HepG2 (cell line): ENCODE results near the gene CEL. TPM values are rescaled to one million over a fixed set of nuclear protein-coding genes. Genes with fewer than 3 reads are reported as not detected.

Experiments
- KDM2A ChIP-seq: sonication (generic); formaldehyde crosslinking; IDR thresholded peaks from 2 replicates; pipeline ENCODE4 v1.4.0; 2020; ENCODE audit warnings: low read depth, missing genetic modification reagents, borderline replicate concordance
- MLXIP ChIP-seq: sonication (generic); formaldehyde crosslinking; IDR thresholded peaks from 2 replicates; pipeline ENCODE4 v1.9.0; 2021; ENCODE audit warnings: missing genetic modification reagents, borderline replicate concordance
- PRPF4 ChIP-seq: fragments of 200-400 bp; formaldehyde crosslinking; IDR thresholded peaks from 2 replicates; pipeline ENCODE4 v1.6.1; 2016; ENCODE audit warnings: low read length, low read depth; ENCODE audit not compliant: poor library complexity, severe bottlenecking
- TEAD2 ChIP-seq: sonication (generic); formaldehyde crosslinking; IDR thresholded peaks from 2 replicates; pipeline ENCODE4 v1.9.0; 2021; ENCODE audit warnings: missing genetic modification reagents
- TGIF2 ChIP-seq: IDR thresholded peaks from 2 replicates; pipeline ENCODE4 v1.6.1; 2016; ENCODE audit warnings: control low read depth, missing compliant biosample characterization
- ZNF264 ChIP-seq: sonication (generic); formaldehyde crosslinking; IDR thresholded peaks from 2 replicates; pipeline ENCODE4 v1.4.0; 2020; ENCODE audit warnings: missing genetic modification reagents
- ZNF318 ChIP-seq: sonication (generic); formaldehyde crosslinking; IDR thresholded peaks from 2 replicates; pipeline ENCODE4 v1.4.0; 2020; ENCODE audit warnings: mild to moderate bottlenecking, missing genetic modification reagents
- ZNF441 ChIP-seq: sonication (generic); formaldehyde crosslinking; IDR thresholded peaks from 2 replicates; pipeline ENCODE4 v1.7.0; 2021; ENCODE audit warnings: missing genetic modification reagents, borderline replicate concordance
- ZNF780A ChIP-seq: sonication (generic); formaldehyde crosslinking; IDR thresholded peaks from 2 replicates; pipeline ENCODE4 v1.8.0; 2022; ENCODE audit warnings: mild to moderate bottlenecking, missing genetic modification reagents, moderate library complexity
- polyA plus RNA-seq, 8 experiments: library from polyadenylated mRNA; depleted of rRNA in 3 of 8; stranded (reverse) in 7 of 8; unstranded in 1 of 8; fragments of >200 nt; fragmentation: Illumina TruSeq in 4 of 8; extraction: Trizol in 4 of 8; gene quantifications; 2 replicates each; pipeline versions ENCODE4 v1.2.1 to v1.2.3, GENCODE V29; 2011 to 2016; ENCODE audit warnings: low read depth in 4 of 8, missing spikeins in 1 of 8, mixed read lengths in 1 of 8; ENCODE audit not compliant: insufficient read depth in 1 of 8
- total RNA-seq, 5 experiments: library from RNA; depleted of rRNA; stranded (reverse); fragments of >200 nt; fragmentation: Illumina TruSeq; extraction: Trizol; gene quantifications; 2 replicates each; pipeline ENCODE4 v1.2.3, GENCODE V29; 2016; ENCODE audit warnings: low read depth in 1 of 5

Gene CEL
- total and polyA plus RNA-seq, 2 of the 13 experiments (the other 11 are each of a cell fraction or from before 2014, with no cell fraction given), result 0.63 to 1.5 TPM

GRCh38 chr9:133066181-133066983, 4.6 kb downstream of the CEL start (continued):
- TF ChIP-seq MLXIP (CRISPR knock-in tag) (no peak), ZNF318 (CRISPR knock-in tag) (no peak), ZNF264 (CRISPR knock-in tag) (no peak), PRPF4 (no peak), TGIF2 (CRISPR knock-in tag) (no peak), ZNF780A (CRISPR knock-in tag) (no peak), KDM2A (CRISPR knock-in tag) (no peak), TEAD2 (CRISPR knock-in tag) (no peak), ZNF441 (CRISPR knock-in tag) (no peak)
